ENCODE results near the gene AHRR.
"Not testable (repeated sequence)": the region's sequence is repeated elsewhere in the genome, so short reads cannot be mapped to it uniquely, and the experiment has no call there.

The AHRR gene

GRCh38 chr5:464446-464842 is 142.9 kb downstream of the AHRR start:
- no peak for DNase-seq

DNA sequence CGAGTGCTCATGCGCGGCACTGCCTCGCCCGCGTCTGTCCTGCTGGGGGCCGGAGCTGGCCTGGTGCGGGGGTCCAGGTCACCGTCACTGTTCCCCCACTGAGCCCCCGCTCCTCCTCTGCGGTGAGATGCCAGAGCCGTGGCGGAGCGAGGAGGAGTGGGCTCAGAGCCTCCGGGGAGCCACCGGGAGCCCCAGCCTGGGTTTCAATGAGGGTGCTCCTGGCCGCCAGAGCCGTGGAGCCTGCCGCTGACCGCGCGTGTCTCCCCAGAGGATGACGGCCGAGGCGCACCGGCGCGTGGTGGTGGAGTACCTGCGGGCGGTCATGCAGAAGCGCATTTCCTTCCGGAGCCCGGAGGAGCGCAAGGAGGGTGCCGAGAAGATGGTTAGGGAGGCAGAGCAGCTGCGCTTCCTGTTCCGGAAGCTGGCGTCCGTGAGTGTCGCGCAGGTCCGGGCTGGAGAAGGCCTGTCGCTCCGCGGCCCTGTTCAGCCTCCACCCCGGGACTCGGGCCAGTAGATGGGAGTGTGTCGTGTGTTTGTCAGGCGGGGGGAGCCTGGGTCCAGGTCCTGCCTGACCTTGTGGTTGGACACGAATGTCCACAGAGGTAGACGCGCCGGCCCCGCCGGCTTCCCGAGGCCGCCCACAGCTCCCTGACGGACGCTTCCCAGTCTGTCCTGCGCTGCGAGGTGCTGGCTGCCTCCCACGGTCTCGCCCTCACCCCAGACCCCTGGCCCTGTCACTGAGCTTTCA is 143.5 kb downstream of the AHRR start:
- DNase-seq: no peak

- no peak for DNase-seq
Observed at GRCh38 chr5:465591-466403, 144.3 kb downstream of the AHRR start.

DNA sequence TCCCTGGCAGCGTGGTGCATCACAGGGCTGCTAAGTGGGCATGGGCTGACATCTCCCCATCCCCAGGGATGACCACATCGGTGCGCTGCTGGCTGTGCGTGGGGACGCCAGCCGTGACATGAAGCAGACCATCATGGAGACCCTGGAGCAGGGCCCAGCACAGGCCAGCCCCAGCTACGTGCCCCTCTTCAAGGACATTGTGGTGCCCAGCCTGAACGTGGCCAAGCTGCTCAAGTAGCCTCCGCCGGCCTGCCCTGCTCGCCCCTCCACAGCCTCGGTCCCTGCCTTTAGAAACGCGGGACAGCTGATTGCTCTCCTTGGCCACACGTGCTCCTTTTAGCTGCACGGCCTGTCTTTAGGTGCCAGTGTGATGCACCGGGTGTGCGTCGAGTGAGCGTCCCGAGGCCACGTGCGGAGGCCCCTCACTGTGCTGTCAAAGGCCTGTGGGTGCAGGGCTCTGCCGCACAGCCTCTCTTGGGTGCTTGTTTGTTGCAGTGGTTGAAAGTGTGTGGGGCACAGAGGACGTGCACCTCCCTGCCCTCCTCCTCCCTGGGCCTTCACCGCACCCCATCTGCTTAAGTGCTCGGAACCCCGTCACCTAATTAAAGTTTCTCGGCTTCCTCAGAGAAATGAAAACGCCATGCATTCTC is 145.3 kb downstream of the AHRR start:
- no peak for DNase-seq

GRCh38 chr5:468401-468800 is 146.9 kb downstream of the AHRR start:
- no peak for DNase-seq

GRCh38 chr5:469752-470483 is 148.4 kb downstream of the AHRR start:
- no peak for DNase-seq

DNA sequence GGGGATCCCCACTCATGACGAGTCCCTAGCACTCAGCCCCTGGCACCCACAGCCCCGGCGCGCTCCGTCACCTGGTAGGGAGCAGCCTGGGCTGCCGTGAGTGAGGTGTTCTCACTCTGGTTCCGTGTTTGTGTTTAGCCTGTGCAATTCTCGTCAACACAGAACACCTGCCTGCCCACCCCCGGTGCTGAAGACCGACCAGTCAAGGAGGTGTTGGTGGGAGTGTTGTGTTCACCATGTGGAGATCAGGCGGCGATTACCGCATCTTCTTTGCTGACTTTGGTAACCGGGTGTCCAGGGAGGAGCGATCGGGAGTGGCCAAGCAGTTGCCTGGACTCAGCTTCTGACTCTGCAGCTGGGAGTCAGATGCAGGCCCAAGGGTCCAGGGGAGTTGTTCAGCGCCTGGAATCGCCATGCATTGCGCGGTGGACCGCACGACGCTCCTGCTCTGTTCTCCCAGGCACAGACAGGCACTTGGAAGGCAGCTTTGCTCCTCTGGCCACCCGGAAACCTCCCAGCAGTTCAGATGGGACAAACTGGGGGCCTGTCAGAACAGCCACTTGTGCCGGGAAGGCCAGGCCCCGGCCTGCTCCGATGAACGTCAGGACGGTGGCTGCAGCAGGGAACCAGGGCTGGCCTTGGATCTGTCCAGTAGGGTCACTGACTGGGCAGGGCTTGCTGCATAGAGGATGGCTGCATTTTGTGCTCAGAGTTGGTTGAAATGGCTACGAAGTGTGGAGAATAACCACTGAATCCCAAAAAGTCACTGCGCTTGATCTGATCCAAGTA is 149.6 kb downstream of the AHRR start:
- DNase-seq: no peak

DNA sequence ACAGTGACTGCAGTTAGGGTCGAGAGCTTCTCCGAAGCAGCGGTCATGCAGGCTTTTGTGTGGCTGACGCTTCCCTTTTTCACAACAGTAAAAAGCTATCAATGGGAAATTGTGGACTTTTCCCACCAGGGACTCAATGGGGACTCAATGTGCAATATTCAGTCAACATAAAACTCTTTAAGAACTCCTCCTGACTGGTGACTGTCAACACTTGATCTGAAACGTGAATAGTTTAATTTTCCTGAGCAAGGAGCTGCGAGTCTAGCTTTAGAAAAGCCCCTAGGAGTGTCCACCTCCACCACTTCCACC is 150.2 kb downstream of the AHRR start:
- no peak for DNase-seq

- peak; percentile 43 for DNase-seq
Observed at GRCh38 chr5:472076-472655, 150.7 kb downstream of the AHRR start.

- DNase-seq: peak; percentile 82
Observed at GRCh38 chr5:472656-473550, 151.4 kb downstream of the AHRR start.

- DNase-seq: peak; percentile 15
Observed at GRCh38 chr5:473551-474192, 152.2 kb downstream of the AHRR start.

GRCh38 chr5:474232-474839 is 152.8 kb downstream of the AHRR start:
- not testable (repeated sequence) for DNase-seq

GRCh38 chr5:474840-475661 is 153.5 kb downstream of the AHRR start:
- DNase-seq: peak; percentile 12

DNA sequence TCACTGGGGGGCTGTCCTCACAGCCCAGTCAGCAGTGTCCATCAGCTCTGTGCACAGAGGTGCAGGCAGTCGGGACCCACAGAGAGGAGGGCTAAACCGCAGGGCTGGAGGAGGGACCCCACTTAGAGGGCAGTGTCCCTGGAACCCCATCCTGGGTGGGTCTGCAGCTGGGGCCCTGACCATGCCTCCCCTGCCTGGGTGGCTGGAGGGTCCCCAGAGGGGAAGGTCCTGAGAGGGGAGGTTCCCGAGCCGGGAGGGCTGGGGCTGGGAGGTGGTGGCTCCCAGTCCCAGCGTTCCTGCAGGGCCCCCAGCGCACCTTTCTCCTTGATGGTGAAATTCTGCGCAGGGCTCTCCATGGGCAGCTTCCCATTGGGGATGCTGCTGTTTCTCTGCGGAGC is 154.2 kb downstream of the AHRR start:
- DNase-seq: no peak

- no peak for DNase-seq
Observed at GRCh38 chr5:476102-476813, 154.7 kb downstream of the AHRR start.

DNA sequence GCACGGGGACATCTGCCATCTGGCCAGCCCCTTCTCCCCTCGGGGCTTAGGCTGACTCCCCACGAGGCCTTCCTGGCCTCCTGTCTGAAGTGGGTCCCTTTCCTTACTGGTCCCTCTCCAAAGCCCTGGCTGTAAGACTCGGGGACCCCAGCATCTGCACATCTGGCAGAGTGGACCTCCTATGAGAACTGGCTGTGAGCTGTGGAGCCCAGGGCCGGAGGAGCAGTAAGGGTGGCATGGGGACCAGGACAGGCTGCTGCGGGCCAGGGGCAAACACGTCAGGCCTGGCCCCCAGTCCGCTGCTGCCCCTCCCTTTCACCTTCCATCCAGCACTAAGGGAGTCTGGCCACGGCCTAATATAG is 155.3 kb downstream of the AHRR start:
- no peak for DNase-seq

DNA sequence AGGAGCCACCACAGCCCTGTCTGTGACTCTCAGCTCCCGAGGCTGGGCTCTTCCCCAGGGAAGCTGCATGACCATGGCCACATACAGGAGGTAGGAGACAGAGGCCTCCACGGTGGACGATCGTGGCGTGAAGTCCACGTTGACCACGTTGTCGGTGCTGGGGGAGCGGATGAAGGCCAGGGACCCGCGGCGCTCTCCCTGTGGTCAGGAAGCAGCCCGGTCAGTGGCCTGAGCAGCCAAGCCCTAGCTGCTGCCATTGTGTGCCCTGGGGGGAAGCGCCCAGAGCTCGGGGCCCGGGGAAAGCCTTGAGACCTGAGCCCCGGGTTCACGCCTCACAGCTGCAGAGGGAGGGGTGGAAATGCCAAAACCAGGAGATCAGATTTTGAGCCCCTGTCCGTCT is 155.7 kb downstream of the AHRR start:
- DNase-seq: no peak

DNA sequence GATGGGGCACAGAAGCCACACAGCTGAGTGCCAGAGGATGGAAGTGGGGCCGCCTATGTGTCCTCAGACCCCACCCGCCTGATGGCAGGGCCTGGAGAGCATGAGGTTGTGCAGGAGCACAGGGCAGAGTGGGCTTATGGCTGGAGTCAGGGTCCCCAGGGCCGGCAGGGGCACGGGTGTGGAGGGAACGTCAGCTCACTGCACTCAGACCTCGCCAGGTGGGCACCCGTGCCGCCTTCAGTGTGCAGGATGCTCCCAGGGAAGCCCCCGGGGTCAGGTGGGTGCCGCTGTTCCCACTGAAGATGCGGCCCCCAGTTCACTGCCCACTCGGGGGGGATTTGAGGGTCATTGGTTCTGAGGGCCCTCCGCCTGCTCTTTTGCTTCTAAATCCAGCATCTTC is 156.4 kb downstream of the AHRR start:
- no peak for DNase-seq

All from NCI-H2227 treated with DMSO at 0.1 percent for 48 hours (cell line).